ENCODE data around the gene BOC.

- TF ChIP-seq CBX8 (IDR thresholded peaks at IDR 0.05; ENCODE audit: borderline replicate concordance, low read depth, low read length) = no peak
- no peak for TF ChIP-seq CTCF (IDR thresholded peaks at IDR 0.05; ENCODE audit: control extremely low read depth in 1 of 3, insufficient read depth in 1 of 3, low read depth in 1 of 3, low read length in 3 of 3)
- TF ChIP-seq POLR2A (IDR thresholded peaks at IDR 0.05; ENCODE audit: control extremely low read depth in 1 of 2, low read depth in 2 of 2, low read length in 2 of 2) = no peak
- no peak for TF ChIP-seq USF2 (IDR thresholded peaks at IDR 0.05; ENCODE audit: low read length)
- no peak for TF ChIP-seq POLR2AphosphoS5 (IDR thresholded peaks at IDR 0.05; ENCODE audit: low read depth, low read length)
- no peak for TF ChIP-seq CHD1 (IDR thresholded peaks at IDR 0.05; ENCODE audit: low read depth, low read length)
- TF ChIP-seq BRCA1 (IDR thresholded peaks at IDR 0.05; ENCODE audit: low read depth, low read length) = no peak
- TF ChIP-seq RXRA (IDR thresholded peaks at IDR 0.05; ENCODE audit: insufficient read depth, low read depth, low read length) = no peak
- no peak for TF ChIP-seq EZH2 (IDR thresholded peaks at IDR 0.05; ENCODE audit: low read depth, low read length, severe bottlenecking)
- no peak for TF ChIP-seq EP300 (IDR thresholded peaks at IDR 0.05; ENCODE audit: borderline replicate concordance in 1 of 2, low read depth in 2 of 2, low read length in 2 of 2)
These were observed 43.0 kb downstream of the BOC start for GRCh38 chr3:113254171-113254947.
